HUES48 (cell line): ENCODE measurements around the gene OASL.

Source experiments
- H3K27ac ChIP-seq: one replicate; pipeline ENCODE4 v1.7.0; 2013; ENCODE audit warnings: low read depth, low read length, inconsistent platforms
- H3K27me3 ChIP-seq: 2 replicates; pipeline ENCODE4 v1.6.1; 2013; ENCODE audit warnings: mild to moderate bottlenecking, low read length; ENCODE audit not compliant: control insufficient read depth, insufficient read depth
- H3K36me3 ChIP-seq: 2 replicates; pipeline ENCODE4 v1.6.1; 2013; ENCODE audit warnings: low read length; ENCODE audit not compliant: control insufficient read depth, insufficient read depth
- H3K4me1 ChIP-seq: 2 replicates; pipeline ENCODE4 v1.6.1; 2013; ENCODE audit warnings: mild to moderate bottlenecking, low read length; ENCODE audit not compliant: control insufficient read depth, insufficient read depth
- H3K4me3 ChIP-seq: 2 replicates; pipeline ENCODE4 v1.5.1; 2013; ENCODE audit warnings: mild to moderate bottlenecking, low read depth, low read length
- H3K9ac ChIP-seq: 2 replicates; pipeline ENCODE4 v1.6.1; 2013; ENCODE audit warnings: mild to moderate bottlenecking, low read depth, low read length, moderate library complexity
- H3K9me3 ChIP-seq: 2 replicates; pipeline ENCODE4 v1.6.1; 2013; ENCODE audit warnings: low read length; ENCODE audit not compliant: control insufficient read depth, insufficient read depth

OASL gene

GRCh38 chr12:120988234-120988633, 50.8 kb downstream of the OASL start:
- Histone ChIP-seq H3K9me3 (no peaks in the 10 kb centered on the region), H3K36me3 (no peaks in the 10 kb centered on the region), H3K4me1 (no peaks in the 10 kb centered on the region), H3K27ac (no peak overlapping the region), H3K9ac (no peak overlapping the region), H3K27me3 (no peaks in the 10 kb centered on the region), H3K4me3 (no peak overlapping the region)

GRCh38 chr12:120984351-120984898, 54.6 kb downstream of the OASL start:
- Histone ChIP-seq H3K9me3 (no peaks in the 10 kb centered on the region), H3K4me1 (0 out of 2 replicates have a peak, but pooled peaks cover 8% of the 10 kb centered on the region), H3K4me3 (no peak overlapping the region), H3K36me3 (no peaks in the 10 kb centered on the region), H3K27me3 (no peaks in the 10 kb centered on the region), H3K9ac (no peak overlapping the region), H3K27ac (no peak overlapping the region)

GRCh38 chr12:120983759-120984158, 55.3 kb downstream of the OASL start:
- no peak overlapping the region for H3K27ac ChIP-seq
- 0 out of 2 replicates have a peak, but pooled peaks cover 8% of the 10 kb centered on the region for H3K4me1 ChIP-seq
- H3K9ac ChIP-seq: no peak overlapping the region
- no peak overlapping the region for H3K4me3 ChIP-seq
- no peaks in the 10 kb centered on the region for H3K27me3 ChIP-seq
- no peaks in the 10 kb centered on the region for H3K9me3 ChIP-seq
- H3K36me3 ChIP-seq: no peaks in the 10 kb centered on the region

- Histone ChIP-seq H3K9me3 (no peaks in the 10 kb centered on the region), H3K36me3 (no peaks in the 10 kb centered on the region), H3K27ac (no peak overlapping the region), H3K4me3 (no peak overlapping the region), H3K4me1 (0 out of 2 replicates have a peak, but pooled peaks cover 8% of the 10 kb centered on the region), H3K9ac (no peak overlapping the region), H3K27me3 (no peaks in the 10 kb centered on the region)
Observed at GRCh38 chr12:120982659-120983058, 56.4 kb downstream of the OASL start.

GRCh38 chr12:120981407-120981941, 57.6 kb downstream of the OASL start:
- peak overlapping the region; percentile 50 for H3K27ac ChIP-seq
- no peaks in the 10 kb centered on the region for H3K36me3 ChIP-seq
- no peak overlapping the region for H3K9ac ChIP-seq
- H3K4me3 ChIP-seq: no peak overlapping the region
- no peaks in the 10 kb centered on the region for H3K9me3 ChIP-seq
- 0 out of 2 replicates have a peak, but pooled peaks cover 8% of the 10 kb centered on the region for H3K4me1 ChIP-seq
- H3K27me3 ChIP-seq: no peaks in the 10 kb centered on the region

GRCh38 chr12:120980800-120981368, 58.2 kb downstream of the OASL start:
- H3K36me3 ChIP-seq: no peaks in the 10 kb centered on the region
- no peaks in the 10 kb centered on the region for H3K27me3 ChIP-seq
- no peak overlapping the region for H3K9ac ChIP-seq
- H3K27ac ChIP-seq: peak overlapping the region; percentile 50
- H3K9me3 ChIP-seq: no peaks in the 10 kb centered on the region
- no peak overlapping the region for H3K4me3 ChIP-seq
- H3K4me1 ChIP-seq: 0 out of 2 replicates have a peak, but pooled peaks cover 8% of the 10 kb centered on the region

- Histone ChIP-seq H3K9ac (no peak overlapping the region), H3K4me1 (0 out of 2 replicates have a peak, but pooled peaks cover 8% of the 10 kb centered on the region), H3K4me3 (no peak overlapping the region)
Observed at GRCh38 chr12:120979862-120980696, 59.0 kb downstream of the OASL start.

GRCh38 chr12:120979220-120979861, 59.7 kb downstream of the OASL start:
- Histone ChIP-seq H3K9me3 (no peaks in the 10 kb centered on the region), H3K4me3 (no peak overlapping the region), H3K36me3 (no peaks in the 10 kb centered on the region), H3K27me3 (no peaks in the 10 kb centered on the region), H3K4me1 (0 out of 2 replicates have a peak, but pooled peaks cover 8% of the 10 kb centered on the region), H3K9ac (no peak overlapping the region), H3K27ac (no peak overlapping the region)

More at GRCh38 chr12:120979862-120980696, 59.0 kb downstream of the OASL start:
- peak overlapping the region; percentile 40 for H3K27ac ChIP-seq
- no peaks in the 10 kb centered on the region for H3K9me3 ChIP-seq
- no peaks in the 10 kb centered on the region for H3K36me3 ChIP-seq
- H3K27me3 ChIP-seq: no peaks in the 10 kb centered on the region

GRCh38 chr12:120978296-120979219, 60.5 kb downstream of the OASL start, which contains the start of gene HNF1A:
TSS of gene HNF1A (plus strand) at chr12:120978543. CDS start at chr12:120978769, 226 bp downstream.
- H3K27ac ChIP-seq: no peak within 1 kb of the TSS
- 0 out of 2 replicates have a peak, but pooled peaks cover 8% of the 10 kb centered on the region for H3K4me1 ChIP-seq
- H3K4me3 ChIP-seq: no peak within 1 kb of the TSS
- no peaks in the 10 kb centered on the region for H3K9me3 ChIP-seq
- H3K27me3 ChIP-seq: no peaks in the 10 kb centered on the region
- no peak within 1 kb of the TSS for H3K9ac ChIP-seq
- no peaks in the 10 kb centered on the region for H3K36me3 ChIP-seq
